AG04450 (cell line): ENCODE data around the gene ZP2. TPM values are rescaled to one million over a fixed set of nuclear protein-coding genes. Genes with fewer than 3 reads are reported as not detected.

Experiments used
- CTCF ChIA-PET: fragments of 300-600, 350-600 bp; formaldehyde crosslinking; extraction: SDS; loops from one replicate; lab custom pipeline; 2022; ENCODE audit warnings: antibody characterized with exemption, inconsistent platforms; lab: Charles Lee
- POLR2A ChIA-PET: fragments of 350-600 bp; formaldehyde crosslinking; extraction: SDS; loops from one replicate; lab custom pipeline; 2021; ENCODE audit warnings: antibody characterized with exemption, inconsistent platforms; lab: Yijun Ruan, JAX
- DNase-seq: peaks from one replicate; pipeline ENCODE4 v3.0.0-alpha.2; 2011; ENCODE audit warnings: low read depth, low spot score
- H3K27ac ChIP-seq: one replicate; pipeline ENCODE4 v1.5.1; 2012; ENCODE audit warnings: low read depth, low read length, control low read depth
- H3K27me3 ChIP-seq: one replicate; pipeline ENCODE4 v1.6.0; 2012; ENCODE audit warnings: low read length; ENCODE audit not compliant: control insufficient read depth, insufficient read depth
- H3K4me3 ChIP-seq: 2 replicates; pipeline ENCODE4 v1.5.1; 2011; ENCODE audit warnings: mild to moderate bottlenecking, low read depth, low read length, control low read depth
- H3K9me3 ChIP-seq: 2 replicates; pipeline ENCODE4 v1.5.1; 2012; ENCODE audit warnings: low read length; ENCODE audit not compliant: control insufficient read depth, insufficient read depth
- CTCF ChIP-seq: IDR thresholded peaks from 2 replicates; pipeline ENCODE4 v1.5.1; 2011; ENCODE audit warnings: low read depth, low read length, control low read depth, inconsistent platforms
- polyA plus RNA-seq: library from polyadenylated mRNA; depleted of rRNA; stranded (reverse); fragments of >200 nt; gene quantifications from 2 replicates; pipeline ENCODE4 v1.2.3, GENCODE V29; 2011

ZP2 gene
- polyA plus RNA-seq, 1 experiment = not detected

- Histone ChIP-seq H3K27me3 (no peaks in the 10 kb centered on the region), H3K27ac (no peak overlapping the region), H3K4me3 (no peak overlapping the region), H3K9me3 (no peaks in the 10 kb centered on the region; the same call in 1 of the 2 replicates)
- CTCF ChIA-PET = interaction anchor here (0.6 to 5.2 kb wide), 3 partner anchors 30 to 471 kb away, joined by 3 to 74 read pairs (median 4); no protein-coding TSS in a partner anchor
- POLR2A ChIA-PET = no interaction called here
- no peak for TF ChIP-seq CTCF
- DNase-seq = no peak
These were observed 25.1 kb downstream of the ZP2 start for GRCh38 chr16:21186326-21186691.

GRCh38 chr16:21185659-21186325 lies 25.6 kb downstream of the ZP2 start:
- CTCF ChIA-PET = interaction anchor here (0.6 to 5.2 kb wide), 4 partner anchors 29 to 471 kb away, joined by 3 to 74 read pairs (median 4); no protein-coding TSS in a partner anchor
- POLR2A ChIA-PET = no interaction called here
- Histone ChIP-seq H3K27me3 (no peaks in the 10 kb centered on the region), H3K4me3 (no peak overlapping the region), H3K9me3 (no peaks in the 10 kb centered on the region; the same call in 1 of the 2 replicates), H3K27ac (no peak overlapping the region)
- no peak for TF ChIP-seq CTCF
- no peak for DNase-seq

GRCh38 chr16:21184834-21185233 lies 26.5 kb downstream of the ZP2 start:
- TF ChIP-seq CTCF = no peak
- H3K27ac ChIP-seq = no peak overlapping the region
- no peaks in the 10 kb centered on the region; the same call in 1 of the 2 replicates for H3K9me3 ChIP-seq
- no peaks in the 10 kb centered on the region for H3K27me3 ChIP-seq
- ChIA-PET POLR2A (no interaction called here), CTCF (interaction anchor here (1.0 to 1.5 kb wide), 2 partner anchors 28 to 116 kb away, joined by 3 to 4 read pairs; no protein-coding TSS in a partner anchor)
- no peak for DNase-seq
- H3K4me3 ChIP-seq = no peak overlapping the region

- no peak for TF ChIP-seq CTCF
- POLR2A ChIA-PET = no interaction called here
- no peaks in the 10 kb centered on the region for H3K27me3 ChIP-seq
- CTCF ChIA-PET = no interaction called here
- H3K9me3 ChIP-seq = no peaks in the 10 kb centered on the region; the same call in 1 of the 2 replicates
- no peak for DNase-seq
- no peak overlapping the region for H3K4me3 ChIP-seq
- no peak overlapping the region for H3K27ac ChIP-seq
These were observed 27.4 kb downstream of the ZP2 start for GRCh38 chr16:21183995-21184394.

- ChIA-PET CTCF (interaction anchor here (0.7 to 3.2 kb wide), 2 partner anchors 9 to 1967 kb away, joined by 3 to 18 read pairs; no protein-coding TSS in a partner anchor), POLR2A (no interaction called here)
- Histone ChIP-seq H3K4me3 (no peak overlapping the region), H3K27me3 (no peaks in the 10 kb centered on the region), H3K9me3 (no peaks in the 10 kb centered on the region; the same call in 1 of the 2 replicates), H3K27ac (no peak overlapping the region)
- TF ChIP-seq CTCF = no peak
- DNase-seq = no peak
These were observed 31.4 kb downstream of the ZP2 start for GRCh38 chr16:21179983-21180365.
